Colonic mucosa (tissue), 4 donors: Measurements from ENCODE around the gene GTF2E1. TPM values are rescaled to one million over a fixed set of nuclear protein-coding genes. Genes with fewer than 3 reads are reported as not detected.
"Not testable (repeated sequence)": the region's sequence is repeated elsewhere in the genome, so short reads cannot be mapped to it uniquely, and the experiment has no call there.

Experiments used
- DNase-seq: peaks from one replicate; pipeline ENCODE4 v3.0.0-alpha.2; 2020
- H3K27ac ChIP-seq: fragments of 200-600 bp; one replicate; pipeline ENCODE4 v1.8.0; 2021
- H3K27me3 ChIP-seq: fragments of 200-600 bp; one replicate; pipeline ENCODE4 v1.8.0; 2021
- H3K36me3 ChIP-seq: fragments of 200-600 bp; one replicate; pipeline ENCODE4 v1.8.0; 2021
- H3K4me1 ChIP-seq: fragments of 200-600 bp; one replicate; pipeline ENCODE4 v1.8.0; 2021; ENCODE audit warnings: mild to moderate bottlenecking
- H3K4me3 ChIP-seq: fragments of 200-600 bp; one replicate; pipeline ENCODE4 v1.8.0; 2021
- H3K9ac ChIP-seq, 2 donors: one replicate each; pipeline ENCODE4 v1.7.0; 2013; ENCODE audit warnings: control low read depth in 2 of 2, low read depth in 2 of 2, low read length in 2 of 2
- H3K9me3 ChIP-seq: fragments of 200-600 bp; one replicate; pipeline ENCODE4 v1.8.0; 2021
- CTCF ChIP-seq: fragments of 200-600 bp; IDR thresholded peaks from one replicate; pipeline ENCODE4 v1.8.0; 2022; ENCODE audit warnings: antibody characterized with exemption, mild to moderate bottlenecking
- intact Hi-C: fragments of 100-400 bp; cut with DNase I; formaldehyde crosslinking; loops from one replicate; pipeline ENCODE4 v1.14.1; 2022
- total RNA-seq, 2 donors: library from RNA; stranded (reverse); fragmentation: NEBNext Ultra II Directional in 1 of 2; extraction: Animal tissue kit (Norgen Biotek cat#: 25700) in 1 of 2; gene quantifications; one replicate each; pipeline ENCODE4 v1.2.1, GENCODE V29; 2021
- donor health status: healthy.
- donor health status: DM: no; HTN: no; CAD: no.
- donor health status: DM: no; HTN: no; CAD: no.

The GTF2E1 gene
- total RNA-seq, 2 donors from 2014 or later, result 15.2 to 17.9 TPM

- Histone ChIP-seq H3K4me1 (no peaks in the 10 kb centered on the region), H3K36me3 (no peaks in the 10 kb centered on the region)
These were observed 34.1 kb upstream of the GTF2E1 start for GRCh38 chr3:120708408-120708807.

GRCh38 chr3:120710369-120710768 is 32.2 kb upstream of the GTF2E1 start:
- Histone ChIP-seq H3K27me3 (no peaks in the 10 kb centered on the region), H3K9me3 (no peaks in the 10 kb centered on the region), H3K4me1 (no peaks in the 10 kb centered on the region), H3K9ac (no peak overlapping the region), H3K36me3 (no peaks in the 10 kb centered on the region), H3K27ac (no peak overlapping the region), H3K4me3 (no peak overlapping the region)
- DNase-seq, result no peak
- intact Hi-C loops, result no loop called here
- no peak for TF ChIP-seq CTCF

More at GRCh38 chr3:120708408-120708807, 34.1 kb upstream of the GTF2E1 start:
- intact Hi-C loops, result no loop called here
- H3K9ac ChIP-seq, result no peak overlapping the region
- no peak overlapping the region for H3K4me3 ChIP-seq
- H3K27me3 ChIP-seq, result no peaks in the 10 kb centered on the region
- DNase-seq, result no peak
- TF ChIP-seq CTCF, result no peak
- H3K27ac ChIP-seq, result no peak overlapping the region
- no peaks in the 10 kb centered on the region for H3K9me3 ChIP-seq

GRCh38 chr3:120713262-120713661 is 29.3 kb upstream of the GTF2E1 start:
- no peak overlapping the region for H3K4me3 ChIP-seq
- no peaks in the 10 kb centered on the region for H3K36me3 ChIP-seq
- DNase-seq, result no peak
- no peak overlapping the region for H3K9ac ChIP-seq
- intact Hi-C loops, result no loop called here
- H3K27me3 ChIP-seq, result no peaks in the 10 kb centered on the region
- TF ChIP-seq CTCF, result no peak
- no peak overlapping the region for H3K27ac ChIP-seq
- H3K4me1 ChIP-seq, result no peaks in the 10 kb centered on the region
- no peaks in the 10 kb centered on the region for H3K9me3 ChIP-seq

- H3K9me3 ChIP-seq, intact Hi-C loops, H3K36me3 ChIP-seq, H3K4me1 ChIP-seq, H3K27me3 ChIP-seq: not testable (repeated sequence)
- H3K4me3 ChIP-seq, result peak overlapping the region; percentile 22
- DNase-seq, result peak; percentile 82
- peak overlapping the region; percentile 20 for H3K27ac ChIP-seq
- peak overlapping the region in 1 of 2 donors; percentile 26 for H3K9ac ChIP-seq
These were observed 23.2 kb upstream of the GTF2E1 start for GRCh38 chr3:120719167-120719834.

GRCh38 chr3:120726791-120727190 is 15.8 kb upstream of the GTF2E1 start:
- H3K9ac ChIP-seq, result no peak overlapping the region
- H3K4me3 ChIP-seq, result no peak overlapping the region
- no peak for DNase-seq
- intact Hi-C loops, result no loop called here
- H3K27me3 ChIP-seq, result no peaks in the 10 kb centered on the region
- no peaks in the 10 kb centered on the region for H3K4me1 ChIP-seq
- H3K27ac ChIP-seq, result no peak overlapping the region
- H3K9me3 ChIP-seq, result no peaks in the 10 kb centered on the region
- no peaks in the 10 kb centered on the region for H3K36me3 ChIP-seq
- TF ChIP-seq CTCF, result no peak
